ENCODE measurements around the gene FANCE.
"Not testable (repeated sequence)": the region's sequence is repeated elsewhere in the genome, so short reads cannot be mapped to it uniquely, and the experiment has no call there.

FANCE gene

DNA sequence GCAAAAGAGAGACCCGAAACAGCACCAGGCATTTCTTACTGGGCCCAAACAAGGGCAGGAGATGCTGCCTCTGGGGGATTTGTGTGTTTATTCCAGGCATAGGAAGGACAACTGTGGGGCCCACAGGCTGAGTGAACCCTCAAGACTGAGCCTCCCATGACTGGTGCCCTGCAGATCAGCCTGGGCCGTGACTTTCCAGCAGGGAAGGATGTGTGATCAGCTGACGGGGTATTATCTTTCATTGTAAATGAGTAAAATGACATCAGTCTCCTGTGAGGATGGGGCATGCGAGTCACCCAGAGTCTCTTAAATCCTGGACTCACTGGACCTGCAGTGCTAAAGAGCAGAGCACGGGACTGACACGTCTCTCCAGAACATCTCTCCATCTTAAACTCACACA is 48.6 kb downstream of the FANCE start:
- no peak for DNase-seq

- no peak for DNase-seq
Measured at GRCh38 chr6:35501784-35502183, 49.6 kb downstream of the FANCE start.

- DNase-seq, result no peak
Measured at GRCh38 chr6:35503534-35503933, 51.4 kb downstream of the FANCE start.

DNA sequence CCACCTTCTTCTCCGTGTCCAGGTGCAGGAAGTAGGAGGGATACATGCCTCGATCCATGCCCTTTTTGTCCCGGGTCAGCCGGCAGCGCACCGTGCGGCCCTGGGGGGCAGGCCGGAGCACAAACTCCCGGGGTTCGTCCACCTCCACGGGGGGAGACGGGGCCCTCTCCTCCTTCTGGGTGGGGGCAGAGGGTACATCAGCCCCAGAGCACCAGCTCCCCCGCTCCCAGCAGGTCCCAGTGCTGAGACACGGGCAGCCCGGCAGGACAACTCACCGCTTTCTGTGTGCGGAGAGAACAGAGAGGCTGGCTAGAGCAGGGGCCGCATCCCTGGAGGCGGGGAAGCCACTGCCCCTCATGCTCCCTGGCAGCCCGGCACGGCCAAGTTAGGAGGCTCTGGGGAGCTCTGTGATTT is 53.9 kb downstream of the FANCE start:
- DNase-seq, result no peak

DNA sequence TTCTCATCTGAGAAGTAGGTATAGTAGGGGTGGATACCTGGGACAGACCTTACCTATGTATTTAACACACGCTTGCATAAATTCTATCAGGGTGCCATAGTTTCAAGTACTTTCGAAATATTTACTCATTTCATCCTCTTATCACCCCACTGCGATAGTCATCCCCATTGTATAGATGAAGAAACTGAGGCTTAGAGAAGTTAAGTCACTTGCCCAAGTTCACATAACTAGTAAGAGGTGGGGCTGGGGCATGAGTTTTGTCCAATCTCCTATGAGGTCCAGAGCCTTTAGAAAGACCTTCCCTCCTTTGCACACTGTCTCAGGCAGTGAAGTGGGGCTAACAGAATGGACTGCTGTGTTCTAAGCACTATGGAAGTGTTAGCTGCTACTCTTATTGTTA is 54.4 kb downstream of the FANCE start:
- DNase-seq, result no peak

DNA sequence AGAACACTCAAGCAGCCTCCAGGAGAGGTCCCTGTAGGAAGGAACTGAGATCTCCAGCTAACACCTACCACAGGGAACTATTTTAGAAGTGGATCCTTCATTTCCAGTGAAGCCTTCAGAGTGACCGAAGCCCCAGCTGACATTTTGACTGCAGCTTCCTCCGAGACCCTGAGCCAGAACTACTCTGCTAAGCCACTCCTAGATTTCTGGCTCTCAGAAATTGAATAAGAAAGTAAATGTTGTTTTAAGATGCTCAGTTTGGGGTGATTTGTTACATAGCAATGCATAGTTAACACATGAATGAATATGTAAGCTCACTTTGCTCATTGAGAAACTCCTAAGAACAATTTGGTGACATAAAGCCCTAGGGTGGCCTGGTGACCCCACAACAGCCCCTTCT is 55.1 kb downstream of the FANCE start:
- DNase-seq, result no peak

GRCh38 chr6:35508027-35508426 is 55.9 kb downstream of the FANCE start:
- no peak for DNase-seq

DNA sequence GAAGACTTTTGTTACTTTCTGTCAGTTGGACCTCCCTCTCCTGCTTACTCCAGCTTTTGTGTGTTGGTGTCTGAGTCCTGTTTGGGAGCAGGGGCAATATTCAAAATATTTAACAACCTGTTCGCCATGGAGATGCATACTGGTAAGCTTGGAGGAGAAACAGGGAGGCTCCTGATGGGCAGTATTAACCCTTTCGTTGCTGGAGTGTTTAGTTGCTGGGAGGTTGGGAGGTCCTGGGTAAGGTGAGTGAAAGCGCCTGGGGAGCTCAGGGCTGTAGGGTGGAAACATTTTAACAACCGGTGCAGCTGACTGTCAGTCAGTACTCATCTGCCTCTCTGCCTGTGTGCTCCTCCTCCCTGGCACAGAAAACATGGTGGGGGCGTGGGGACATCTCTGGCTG is 56.4 kb downstream of the FANCE start:
- DNase-seq, result no peak

DNA sequence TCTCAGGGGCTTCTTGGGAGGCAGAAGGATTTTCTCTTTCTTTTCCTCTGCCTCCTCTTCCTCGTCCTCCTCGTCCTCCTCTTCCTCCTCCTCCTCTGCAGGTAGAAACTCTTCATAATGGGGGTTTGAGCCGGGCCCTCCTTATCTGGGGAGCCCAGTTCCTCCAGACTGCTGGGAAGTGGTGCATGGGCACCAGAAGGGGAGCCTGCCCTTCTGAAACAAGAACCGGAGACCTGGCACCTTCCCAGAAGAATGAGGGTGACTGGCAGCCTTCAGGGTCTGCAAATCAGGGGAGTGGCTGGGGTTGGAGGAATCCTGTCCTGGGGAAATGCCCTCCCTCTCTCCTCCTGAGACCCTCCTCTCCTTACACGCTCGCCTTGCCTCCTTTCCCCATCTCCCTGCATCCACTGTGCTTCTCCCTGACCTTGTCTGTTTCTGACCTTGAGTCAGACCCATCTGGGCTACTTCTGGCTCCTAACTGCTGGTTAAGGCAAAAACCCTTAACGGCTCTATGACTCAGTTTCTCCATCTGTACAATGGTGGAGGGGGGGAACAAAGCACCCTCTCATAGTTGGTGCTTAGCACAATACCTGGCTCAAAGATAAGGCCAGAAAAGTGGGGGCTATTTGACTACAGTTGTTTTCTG is 58.9 kb downstream of the FANCE start:
- no peak for DNase-seq

DNA sequence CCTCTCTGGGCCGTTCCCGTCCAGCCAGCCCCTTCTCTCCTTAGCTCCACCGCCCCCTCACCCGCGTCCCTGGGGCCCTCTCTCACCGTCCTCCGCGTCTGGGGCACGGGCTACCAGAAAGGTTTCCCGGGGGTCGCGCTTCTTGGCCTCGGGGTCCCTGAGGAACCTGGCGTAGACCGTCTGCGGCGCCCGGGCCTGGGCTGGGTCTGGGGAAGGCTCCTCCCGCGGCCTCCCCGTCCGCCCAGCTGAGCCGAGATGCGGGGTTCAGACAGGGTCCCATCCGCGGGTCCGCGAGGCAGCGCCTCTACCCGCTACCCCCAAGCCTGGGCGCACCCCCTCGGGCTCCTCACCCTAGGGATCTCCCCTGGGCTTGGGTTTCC is 59.4 kb downstream of the FANCE start:
- no peak for DNase-seq

- DNase-seq, result no peak
Measured at GRCh38 chr6:35512006-35512405, 59.9 kb downstream of the FANCE start.

DNA sequence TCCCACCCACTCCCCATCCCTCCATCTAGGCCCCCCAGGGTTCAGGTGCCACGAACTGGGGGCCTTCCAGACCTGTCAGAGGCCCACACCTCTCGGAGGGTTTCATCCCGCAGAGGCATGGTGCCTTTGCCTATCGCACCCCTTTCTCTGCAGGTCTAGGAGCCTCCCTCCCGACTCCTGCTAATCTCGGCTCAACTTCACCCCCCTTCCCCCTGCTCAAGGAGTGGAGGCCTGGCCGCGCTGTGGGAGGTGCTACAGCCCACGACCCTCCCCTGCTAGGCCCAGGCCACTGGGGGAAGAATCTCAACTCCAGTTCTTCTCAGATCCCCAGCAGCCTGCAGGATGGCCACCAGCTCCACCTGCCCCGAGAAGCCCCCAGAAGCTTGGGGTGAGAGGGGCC is 60.6 kb downstream of the FANCE start, which contains the start of gene TULP1:
Gene TULP1, minus strand, starts transcription at position 157 of the 400 bp plus-strand sequence. Its CDS starts 38 bp downstream, at position 119.
- DNase-seq, result no peak

GRCh38 chr6:35514587-35514986 is 62.4 kb downstream of the FANCE start:
- DNase-seq, result no peak

DNA sequence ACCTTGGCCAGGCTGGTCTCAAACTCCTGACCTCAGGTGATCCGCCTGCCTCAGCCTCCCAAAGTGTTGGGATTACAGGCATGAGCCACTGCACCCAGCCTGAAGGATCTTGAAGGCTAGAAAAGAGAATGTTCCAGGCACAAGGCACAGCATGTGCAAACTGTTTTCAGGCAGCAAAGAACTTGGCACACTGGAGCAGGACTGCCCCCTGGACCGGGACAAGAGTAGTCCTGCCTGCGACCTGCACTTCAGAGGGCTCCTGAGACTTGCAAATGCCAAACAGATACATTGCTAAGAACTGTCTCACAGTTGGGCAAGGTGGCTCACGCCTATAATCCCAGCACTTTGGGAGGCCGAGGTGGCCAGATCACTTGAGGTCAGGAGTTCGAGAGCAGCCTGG is 63.8 kb downstream of the FANCE start:
- DNase-seq, result not testable (repeated sequence)
